A549 treated with AZD9567 at 1 μM for 4 hours (cell line): ENCODE results near the gene PATL1. TPM values are rescaled to one million over a fixed set of nuclear protein-coding genes. Genes with fewer than 3 reads are reported as not detected.

Source experiments
- total RNA-seq: library from RNA; stranded (reverse); fragments of 200-300 nt; extraction: Qiagen RNA extraction; gene quantifications from 5 replicates; pipeline ENCODE4 v1.2.3, GENCODE V29; 2022; ENCODE audit not compliant: insufficient read depth

Gene PATL1, protein sequence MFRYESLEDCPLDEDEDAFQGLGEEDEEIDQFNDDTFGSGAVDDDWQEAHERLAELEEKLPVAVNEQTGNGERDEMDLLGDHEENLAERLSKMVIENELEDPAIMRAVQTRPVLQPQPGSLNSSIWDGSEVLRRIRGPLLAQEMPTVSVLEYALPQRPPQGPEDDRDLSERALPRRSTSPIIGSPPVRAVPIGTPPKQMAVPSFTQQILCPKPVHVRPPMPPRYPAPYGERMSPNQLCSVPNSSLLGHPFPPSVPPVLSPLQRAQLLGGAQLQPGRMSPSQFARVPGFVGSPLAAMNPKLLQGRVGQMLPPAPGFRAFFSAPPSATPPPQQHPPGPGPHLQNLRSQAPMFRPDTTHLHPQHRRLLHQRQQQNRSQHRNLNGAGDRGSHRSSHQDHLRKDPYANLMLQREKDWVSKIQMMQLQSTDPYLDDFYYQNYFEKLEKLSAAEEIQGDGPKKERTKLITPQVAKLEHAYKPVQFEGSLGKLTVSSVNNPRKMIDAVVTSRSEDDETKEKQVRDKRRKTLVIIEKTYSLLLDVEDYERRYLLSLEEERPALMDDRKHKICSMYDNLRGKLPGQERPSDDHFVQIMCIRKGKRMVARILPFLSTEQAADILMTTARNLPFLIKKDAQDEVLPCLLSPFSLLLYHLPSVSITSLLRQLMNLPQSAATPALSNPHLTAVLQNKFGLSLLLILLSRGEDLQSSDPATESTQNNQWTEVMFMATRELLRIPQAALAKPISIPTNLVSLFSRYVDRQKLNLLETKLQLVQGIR
- 41.1 to 51.4 TPM (median 45.7 TPM) in 5 replicates for total RNA-seq

DNA sequence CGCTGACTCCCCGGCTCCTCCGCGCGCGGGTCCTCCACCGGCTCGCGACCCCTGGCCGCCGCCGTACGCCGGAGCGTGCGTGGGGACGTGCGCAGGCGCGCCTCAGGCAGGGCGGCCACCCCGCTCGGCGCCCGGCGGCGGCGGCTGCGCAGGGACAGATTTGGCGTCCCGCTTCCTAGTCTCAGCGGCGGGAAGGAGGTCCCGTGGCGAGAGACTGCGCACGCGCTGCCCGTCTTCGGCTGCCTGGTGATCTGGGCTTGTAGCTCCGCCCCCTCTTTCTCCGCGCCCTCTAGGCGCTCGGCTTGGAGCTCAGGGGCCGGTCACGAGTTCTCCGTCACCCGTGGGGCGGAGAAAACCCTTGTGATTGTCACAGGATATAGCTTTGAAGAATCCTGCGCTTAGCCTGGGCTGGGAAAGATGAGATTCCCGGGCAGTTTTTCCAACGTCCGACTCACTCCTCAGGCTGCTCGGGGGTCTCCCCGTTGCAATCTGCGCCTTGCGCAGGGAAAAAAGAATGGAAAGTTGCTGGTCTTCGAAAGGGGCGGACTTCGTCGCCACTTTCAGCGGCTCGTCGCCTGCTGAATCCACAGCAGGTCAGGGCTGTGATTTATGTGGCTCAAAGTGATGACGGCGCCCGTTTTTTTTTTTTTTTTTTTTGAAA is at the start of gene PATL1:
Gene PATL1, minus strand, starts transcription at position 88 of the 661 bp plus-strand sequence. CDS start 142 bp downstream, outside the sequence.

DNA sequence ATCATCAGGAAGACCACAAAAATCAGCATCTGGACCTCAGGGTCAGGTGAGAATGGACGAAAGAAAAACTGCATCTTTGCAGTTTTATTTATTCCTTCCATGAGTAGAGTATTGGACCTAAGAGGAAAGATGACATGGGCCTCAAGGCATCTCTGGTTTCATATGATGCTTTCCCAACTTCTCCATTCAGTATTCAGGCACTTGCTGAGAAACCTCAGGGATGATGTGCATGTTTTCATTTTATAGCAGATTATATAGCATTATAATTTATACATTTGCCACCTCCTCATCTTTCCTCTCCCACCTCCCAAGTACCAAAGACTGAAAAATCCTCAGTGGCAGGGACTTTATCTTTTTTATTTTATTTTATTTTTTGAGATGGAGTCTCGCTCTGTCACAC is 44.9 kb upstream of the PATL1 start, which contains the start of gene OR10V1:
Gene OR10V1, minus strand, starts transcription at position 101 of the 400 bp plus-strand sequence. Its CDS starts 0 bp downstream, at position 101.

DNA sequence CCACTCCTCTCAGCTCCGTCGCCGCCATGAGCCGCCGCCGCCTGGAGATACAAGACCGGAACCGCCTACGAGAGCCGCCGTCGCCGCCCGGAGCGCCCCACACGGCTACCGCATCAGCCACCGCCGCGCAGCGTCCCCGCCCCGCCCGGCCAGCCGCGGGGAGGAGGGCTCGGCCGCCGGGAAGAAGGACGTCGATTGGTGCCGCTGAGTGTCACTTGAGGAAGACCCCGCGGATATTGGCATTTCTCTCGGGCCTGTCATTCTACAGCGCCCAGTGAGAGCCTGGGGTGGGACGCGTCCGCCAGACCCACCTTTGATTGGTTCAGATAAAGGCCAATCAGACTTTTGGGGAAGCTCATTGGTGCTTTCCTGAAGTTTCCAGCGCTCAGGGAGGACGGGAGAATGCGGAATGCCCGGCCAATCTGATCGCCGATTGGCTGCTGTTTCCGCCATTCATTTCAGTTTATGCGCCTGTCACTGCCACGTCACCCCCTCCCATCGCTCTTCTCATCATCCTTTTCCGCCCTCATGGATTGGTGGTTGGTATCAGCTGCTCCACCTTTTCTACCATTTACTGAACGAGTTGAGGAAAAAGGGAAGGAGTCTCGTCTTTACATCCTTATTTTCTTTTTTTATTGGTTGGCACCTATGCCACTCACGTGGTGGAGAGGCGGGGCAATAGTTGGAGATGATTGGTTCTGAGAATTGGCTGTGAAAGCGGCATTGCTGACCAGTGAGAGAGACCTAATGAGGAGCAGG is 53.0 kb downstream of the PATL1 start, which contains the start of gene OSBP:
Gene OSBP, minus strand, starts transcription at position 138 of the 759 bp plus-strand sequence. Its CDS starts 110 bp downstream, at position 28.

Other genes with a start within 250 kb of the PATL1 start
- gene OR5A2, start 242.6 kb downstream of the PATL1 start, total RNA-seq, result not detected in 5 replicates
- gene OR5A1, start 232.6 kb downstream of the PATL1 start, total RNA-seq, result not detected in 5 replicates
- gene OR4D6, start 212.1 kb downstream of the PATL1 start, total RNA-seq, result not detected in 5 replicates
- gene OR4D10, start 195.7 kb downstream of the PATL1 start, total RNA-seq, result not detected in 5 replicates
- not detected in 5 replicates for gene OR4D11, start 165.5 kb downstream of the PATL1 start, total RNA-seq
- not detected in 5 replicates for gene OR4D9, start 157.5 kb downstream of the PATL1 start, total RNA-seq
- 28.6 to 30.7 TPM (median 29.6 TPM) in 5 replicates for gene OSBP, start 53.3 kb downstream of the PATL1 start, total RNA-seq
- gene OR10V1, start 44.8 kb upstream of the PATL1 start, total RNA-seq, result not detected in 5 replicates
- gene STX3, start 86.3 kb upstream of the PATL1 start, total RNA-seq, result 19.7 to 26.4 TPM (median 23.3 TPM) in 5 replicates
- 63.5 to 82.2 TPM (median 66.3 TPM) in 5 replicates for gene MRPL16, start 141.7 kb upstream of the PATL1 start, total RNA-seq
- not detected in 5 replicates for gene CBLIF, start 176.5 kb upstream of the PATL1 start, total RNA-seq
- gene TCN1, start 197.4 kb upstream of the PATL1 start, total RNA-seq, result 0.09 to 0.26 TPM (median 0.20 TPM) in 3 of 5 replicates, not detected in the others
- gene OOSP3, start 209.7 kb upstream of the PATL1 start, total RNA-seq, result not detected in 5 replicates